Activated CD4-positive, alpha-beta T cell treated with anti-CD3 and anti-CD28 coated beads for 24 hours (primary cell): Measurements from ENCODE around the gene VPS13D.
"Not testable (repeated sequence)": the region's sequence is repeated elsewhere in the genome, so short reads cannot be mapped to it uniquely, and the experiment has no call there.

Experiments used
- DNase-seq, 2 donors: peaks; one replicate each; pipeline ENCODE4 v3.0.0-alpha.2; 2020; ENCODE audit warnings: low read depth in 2 of 2

Gene VPS13D

GRCh38 chr1:12200208-12200607 is 29.6 kb upstream of the VPS13D start:
- no peak for DNase-seq

- no peak for DNase-seq
Observed at GRCh38 chr1:12201352-12202189, 28.3 kb upstream of the VPS13D start.

DNA sequence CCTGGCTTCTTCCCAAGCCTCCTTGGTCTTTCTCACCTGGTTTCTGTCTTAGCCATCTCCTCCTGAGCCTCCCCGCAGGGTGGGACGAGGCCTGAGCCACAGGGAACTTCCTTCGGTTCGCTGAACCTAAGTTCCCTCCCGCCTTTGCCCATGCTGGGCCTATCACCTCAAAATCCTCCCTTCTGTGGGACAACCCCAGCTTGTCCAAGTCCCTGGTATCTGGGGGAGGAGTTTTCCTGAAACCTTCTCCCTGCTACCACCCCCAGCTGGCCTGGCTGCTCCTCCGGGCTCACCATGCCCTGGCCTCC is 27.7 kb upstream of the VPS13D start:
- DNase-seq = no peak

DNA sequence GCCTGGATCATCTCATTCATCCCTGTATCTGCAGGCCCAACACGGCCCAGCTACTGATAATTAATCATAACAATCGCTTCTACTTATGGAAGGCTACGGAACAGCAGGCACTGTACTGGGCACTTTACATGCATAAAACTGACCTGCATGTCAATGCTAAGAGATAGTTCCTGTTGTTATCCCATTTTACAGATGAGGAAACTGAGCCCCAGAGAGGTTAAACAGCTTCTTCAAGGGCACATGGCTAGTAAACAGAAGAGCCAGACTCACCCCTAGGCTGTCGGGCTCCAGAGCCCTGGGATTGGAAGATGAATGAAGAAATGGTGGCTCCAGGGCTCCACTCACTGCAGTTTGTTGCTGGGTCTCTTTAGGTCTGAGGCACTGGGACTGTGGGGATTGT is 27.3 kb upstream of the VPS13D start:
- DNase-seq = no peak

DNA sequence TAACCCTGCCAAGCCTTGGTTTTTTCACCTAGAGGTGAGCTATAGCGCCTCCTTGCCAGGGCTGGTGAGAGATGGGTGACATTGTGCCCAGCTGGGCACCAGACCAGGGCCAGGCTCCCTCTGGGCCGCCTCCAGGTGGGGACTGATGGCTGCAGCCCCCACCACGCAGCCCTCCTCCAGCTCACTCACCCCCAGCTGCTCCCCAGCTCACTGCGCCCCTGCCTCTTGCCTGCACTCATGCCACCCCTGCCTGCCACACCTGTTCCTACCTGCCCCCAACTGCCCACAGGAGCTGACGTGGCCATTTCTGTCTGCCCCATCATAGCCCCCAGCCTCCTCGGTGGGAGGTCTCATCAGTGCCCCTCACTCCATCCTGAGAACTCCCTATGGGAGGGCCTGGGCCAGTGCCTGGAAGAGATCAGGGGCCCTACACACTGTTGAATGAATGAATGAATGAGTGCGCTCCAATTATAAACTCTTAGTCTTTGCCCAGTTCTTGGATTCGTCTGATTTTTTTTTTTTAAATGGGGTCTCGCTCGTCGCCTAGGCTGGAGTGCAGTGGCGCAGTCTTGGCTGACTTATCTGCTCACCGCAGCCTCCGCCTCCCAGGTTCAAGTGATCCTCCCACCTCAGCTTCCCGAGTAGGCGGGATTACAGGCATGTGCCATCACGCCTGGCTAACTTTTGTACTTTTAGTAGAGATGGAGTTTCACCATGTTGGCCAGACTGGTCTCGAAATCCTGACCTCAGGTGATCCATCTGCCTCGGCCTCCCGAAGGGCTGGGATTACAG is 26.4 kb upstream of the VPS13D start:
- no peak for DNase-seq

GRCh38 chr1:12204140-12204539 is 25.7 kb upstream of the VPS13D start:
- peak; percentile 49 to 53 for DNase-seq

DNA sequence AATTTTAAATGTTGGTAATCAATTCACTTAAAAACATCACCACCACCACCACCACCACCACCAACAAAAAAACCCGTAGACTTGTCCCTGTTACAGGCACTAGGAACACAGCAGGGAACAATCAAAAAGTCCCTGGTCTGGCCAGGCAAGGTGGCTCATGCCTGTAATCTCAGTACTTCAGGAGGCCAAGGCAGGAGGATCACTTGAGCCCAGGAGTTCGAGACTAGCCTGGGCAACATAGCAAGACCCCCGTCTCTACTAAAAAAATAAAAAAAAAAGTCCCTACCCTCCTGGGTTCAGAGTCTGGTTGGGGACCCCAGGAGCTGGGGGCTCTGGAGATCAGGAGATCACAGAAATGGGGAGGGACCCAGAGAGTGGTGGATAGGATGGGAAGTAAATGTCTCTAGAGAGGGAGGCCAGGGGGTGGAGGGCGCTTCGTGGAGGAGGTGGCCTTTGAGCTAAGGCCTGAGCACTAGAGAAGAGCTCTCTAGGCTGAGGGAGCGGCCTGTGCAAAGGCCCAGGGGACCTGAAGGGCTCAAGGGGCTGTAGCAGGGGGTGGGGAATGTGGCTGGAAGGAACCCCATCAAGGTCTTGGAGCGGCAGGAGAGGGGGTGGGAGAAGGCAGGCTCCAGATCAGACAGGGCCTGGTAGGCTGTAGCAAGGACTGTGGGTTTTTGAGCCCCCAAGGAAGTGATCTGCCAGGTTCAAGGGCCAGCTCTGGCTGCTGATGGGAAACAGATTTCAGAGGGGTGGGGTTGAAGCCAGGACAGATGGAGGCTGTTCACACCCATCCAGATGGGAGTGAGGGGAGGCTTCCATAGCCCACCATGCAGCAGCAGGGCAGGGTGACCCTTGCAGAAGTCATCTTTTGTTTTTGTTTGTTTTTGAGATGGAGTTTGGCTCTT is 24.8 kb upstream of the VPS13D start:
- DNase-seq = no peak

DNA sequence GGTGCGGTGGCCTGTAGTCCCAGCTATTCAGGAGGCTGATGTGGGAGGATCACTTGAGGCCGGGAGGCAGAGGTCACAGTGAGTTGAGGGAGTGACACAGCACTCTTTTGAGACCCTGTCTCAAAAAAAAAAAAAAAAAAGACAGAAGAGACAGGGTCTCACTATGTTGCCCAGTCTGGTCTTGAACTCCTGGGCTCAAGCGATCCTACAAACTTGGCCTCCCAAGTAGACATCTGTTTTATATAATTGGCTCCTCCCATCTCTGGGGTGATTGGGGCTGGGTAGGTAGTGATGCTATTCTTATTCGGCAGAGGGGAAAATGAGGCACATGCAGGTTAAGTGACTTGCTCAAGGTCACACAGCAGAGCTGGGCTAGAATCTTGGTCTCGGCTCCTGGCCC is 23.6 kb upstream of the VPS13D start:
- no peak for DNase-seq

GRCh38 chr1:12206792-12207424 is 22.9 kb upstream of the VPS13D start:
- DNase-seq = no peak

DNA sequence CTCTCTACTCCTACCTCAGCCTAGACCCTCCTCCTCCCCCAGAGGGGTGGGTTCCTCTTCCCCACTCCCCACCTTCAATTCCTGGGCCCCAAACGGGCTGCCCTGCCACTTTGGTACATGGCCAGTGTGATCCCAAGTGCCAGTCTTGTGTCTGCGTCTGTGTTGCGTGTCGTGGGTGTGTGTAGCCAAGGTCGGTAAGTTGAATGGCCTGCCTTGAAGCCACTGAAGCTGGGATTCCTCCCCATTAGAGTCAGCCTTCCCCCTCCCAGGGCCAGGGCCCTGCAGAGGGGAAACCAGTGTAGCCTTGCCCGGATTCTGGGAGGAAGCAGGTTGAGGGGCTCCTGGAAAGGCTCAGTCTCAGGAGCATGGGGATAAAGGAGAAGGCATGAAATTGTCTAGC is 21.6 kb upstream of the VPS13D start:
- no peak for DNase-seq

DNA sequence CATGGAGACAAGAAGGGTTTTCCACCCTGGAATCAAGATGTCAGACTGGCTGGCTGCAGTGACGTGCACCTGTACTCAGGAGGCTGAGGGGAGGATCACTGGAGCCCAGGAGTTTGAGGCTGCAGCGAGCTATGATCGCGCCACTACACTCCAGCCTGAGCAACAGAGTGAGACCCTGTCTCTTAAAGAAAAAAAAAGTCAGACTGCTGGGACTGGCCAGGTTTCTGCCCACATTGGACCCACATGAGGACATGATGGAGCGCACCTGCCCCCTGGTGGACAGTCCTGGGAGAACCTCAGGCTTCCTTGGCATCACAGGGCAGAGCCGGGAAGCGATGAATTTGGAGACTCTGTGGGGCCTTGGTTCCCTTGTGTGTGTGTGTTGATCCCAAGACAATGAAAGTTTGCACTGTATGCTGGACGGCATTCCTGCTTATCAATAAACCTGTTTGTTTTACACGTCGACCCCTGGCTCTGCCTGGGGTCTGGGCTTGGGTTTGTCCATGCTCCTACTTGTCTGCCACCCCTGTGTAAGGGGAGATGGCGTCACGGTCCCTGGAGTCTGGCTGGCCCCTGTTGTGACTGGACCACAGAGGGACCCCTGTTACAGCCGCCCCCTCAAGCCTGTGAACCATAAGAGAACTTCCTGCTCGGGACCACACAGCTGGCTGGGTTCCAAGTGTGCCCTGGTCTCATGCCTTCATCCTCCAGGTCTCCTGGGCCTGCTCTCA is 20.9 kb upstream of the VPS13D start:
- DNase-seq = peak; percentile 83 to 91

DNA sequence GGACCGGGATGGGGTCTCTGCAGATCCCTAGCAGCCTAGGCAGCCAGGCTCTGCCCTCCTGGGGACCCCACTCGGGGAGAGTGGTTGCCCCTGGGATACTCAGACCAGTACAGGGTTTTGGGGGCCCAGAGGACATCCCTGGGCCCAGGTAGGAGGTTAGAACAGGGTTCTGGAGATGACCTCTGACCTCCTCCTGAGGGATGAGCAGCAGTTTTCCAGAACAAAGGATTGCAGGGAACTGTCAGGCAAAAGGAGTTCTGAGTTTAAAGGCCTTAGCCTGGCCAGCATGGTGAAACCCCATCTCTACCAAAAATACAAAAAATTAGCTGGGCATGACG is 20.4 kb upstream of the VPS13D start:
- DNase-seq = no peak

GRCh38 chr1:12215118-12215961 is 14.5 kb upstream of the VPS13D start:
- no peak for DNase-seq

DNA sequence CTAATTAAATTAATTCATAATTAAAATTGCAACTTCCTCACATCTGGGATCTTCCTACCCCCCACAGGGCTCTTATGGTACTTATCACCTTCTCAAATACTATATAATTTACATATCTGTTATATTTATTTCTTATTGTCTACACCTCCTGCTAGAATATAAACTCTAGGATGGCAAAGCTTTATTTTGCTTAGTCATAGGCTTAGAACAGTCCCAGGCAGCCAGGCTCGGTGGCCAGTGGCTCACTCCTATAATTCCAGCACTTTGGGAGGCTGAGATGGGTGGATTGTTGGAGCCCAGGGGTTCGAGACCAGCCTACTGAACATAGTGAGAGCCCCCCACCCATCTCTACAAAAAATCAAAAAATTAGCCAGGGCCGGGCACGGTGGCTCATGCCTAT is 10.0 kb upstream of the VPS13D start:
- DNase-seq = no peak

- no peak for DNase-seq
Observed at GRCh38 chr1:12220890-12221289, 8.9 kb upstream of the VPS13D start.

- not testable (repeated sequence) for DNase-seq
Observed at GRCh38 chr1:12222700-12223099, 7.1 kb upstream of the VPS13D start.

- not testable (repeated sequence) for DNase-seq
Observed at GRCh38 chr1:12224092-12224491, 5.7 kb upstream of the VPS13D start.

- no peak for DNase-seq
Observed at GRCh38 chr1:12228979-12229378, 851 bp upstream of the VPS13D start.

DNA sequence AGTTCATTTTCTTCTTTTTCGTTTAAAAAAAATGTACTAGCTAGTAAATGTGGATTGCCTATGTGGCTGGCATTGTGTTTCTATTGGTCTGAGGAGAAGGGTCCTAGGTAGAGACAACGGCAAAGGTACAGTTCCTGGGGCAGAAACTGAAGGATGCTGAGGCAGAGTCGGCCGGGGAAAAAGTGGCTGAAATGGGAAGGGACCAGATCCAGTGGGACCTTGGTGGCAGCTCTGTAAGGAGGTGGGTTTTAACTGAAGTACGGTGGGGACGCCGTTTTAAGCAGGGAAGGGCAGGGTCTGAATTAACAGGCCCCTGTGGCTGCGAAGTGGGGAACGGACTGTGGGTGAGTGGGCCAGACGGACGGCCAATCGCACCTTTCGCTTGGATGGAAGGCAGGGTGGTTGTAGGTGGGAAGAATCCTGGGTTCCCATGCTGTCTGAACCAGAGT is 420 bp upstream of the VPS13D start:
- no peak for DNase-seq
